ENCODE measurements around the gene ANKRD13D. TPM values are rescaled to one million over a fixed set of nuclear protein-coding genes. Genes with fewer than 3 reads are reported as not detected.

ANKRD13D gene
- polyA plus RNA-seq, 1 experiment, result 30.7 TPM

GRCh38 chr11:67298786-67299185 lies 9.7 kb downstream of the ANKRD13D start:
- DNase-seq (ENCODE audit: low read depth), result no peak
- Histone ChIP-seq H3K36me3 (ENCODE audit: control insufficient read depth, insufficient read depth, low read length) (peaks cover 34% of the 10 kb centered on the region), H3K4me3 (ENCODE audit: low read depth, low read length) (no peak overlapping the region), H3K27me3 (ENCODE audit: control insufficient read depth, insufficient read depth, low read length) (no peaks in the 10 kb centered on the region)
- CTCF ChIA-PET, result interaction anchor here (0.6 to 1.2 kb wide), 4 partner anchors 19 to 217 kb away, joined by 3 to 4 read pairs (median 4); no protein-coding TSS in a partner anchor
- no peak for TF ChIP-seq CTCF (IDR thresholded peaks at IDR 0.05; ENCODE audit: insufficient read depth, low read depth, low read length)
- POLR2A ChIA-PET, result no interaction called here

- CTCF ChIA-PET, result no interaction called here
- DNase-seq (ENCODE audit: low read depth), result no peak
- Histone ChIP-seq H3K27me3 (ENCODE audit: control insufficient read depth, insufficient read depth, low read length) (no peaks in the 10 kb centered on the region), H3K36me3 (ENCODE audit: control insufficient read depth, insufficient read depth, low read length) (peaks cover 34% of the 10 kb centered on the region), H3K4me3 (ENCODE audit: low read depth, low read length) (no peak overlapping the region)
- POLR2A ChIA-PET, result no interaction called here
- TF ChIP-seq CTCF (IDR thresholded peaks at IDR 0.05; ENCODE audit: insufficient read depth, low read depth, low read length), result no peak
These were observed 10.5 kb downstream of the ANKRD13D start for GRCh38 chr11:67299471-67300191.

- TF ChIP-seq CTCF (IDR thresholded peaks at IDR 0.05; ENCODE audit: insufficient read depth, low read depth, low read length), result no peak
- Histone ChIP-seq H3K27me3 (ENCODE audit: control insufficient read depth, insufficient read depth, low read length) (no peaks in the 10 kb centered on the region), H3K36me3 (ENCODE audit: control insufficient read depth, insufficient read depth, low read length) (peaks cover 33% of the 10 kb centered on the region), H3K4me3 (ENCODE audit: low read depth, low read length) (no peak overlapping the region)
- POLR2A ChIA-PET, result no interaction called here
- CTCF ChIA-PET, result interaction anchor here (0.8 to 1.0 kb wide), 2 partner anchors 38 to 219 kb away, joined by 3 to 4 read pairs; no protein-coding TSS in a partner anchor
- DNase-seq (ENCODE audit: low read depth), result no peak
These were observed 11.2 kb downstream of the ANKRD13D start for GRCh38 chr11:67300256-67300755.

GRCh38 chr11:67300756-67301312 lies 11.7 kb downstream of the ANKRD13D start:
- no peak overlapping the region for H3K4me3 ChIP-seq (ENCODE audit: low read depth, low read length)
- no peak for DNase-seq (ENCODE audit: low read depth)
- CTCF ChIA-PET, result interaction anchor here (0.8 to 1.0 kb wide), 2 partner anchors 39 to 220 kb away, joined by 3 to 4 read pairs; no protein-coding TSS in a partner anchor
- POLR2A ChIA-PET, result no interaction called here
- TF ChIP-seq CTCF (IDR thresholded peaks at IDR 0.05; ENCODE audit: insufficient read depth, low read depth, low read length), result no peak
- no peaks in the 10 kb centered on the region for H3K27me3 ChIP-seq (ENCODE audit: control insufficient read depth, insufficient read depth, low read length)
- H3K36me3 ChIP-seq (ENCODE audit: control insufficient read depth, insufficient read depth, low read length), result peaks cover 33% of the 10 kb centered on the region

GRCh38 chr11:67301313-67301921 lies 12.3 kb downstream of the ANKRD13D start:
- ChIA-PET POLR2A (no interaction called here), CTCF (interaction anchor here (0.6 to 1.0 kb wide), 3 partner anchors 7 to 219 kb away, joined by 3 read pairs; no protein-coding TSS in a partner anchor)
- Histone ChIP-seq H3K36me3 (ENCODE audit: control insufficient read depth, insufficient read depth, low read length) (peaks cover 33% of the 10 kb centered on the region), H3K4me3 (ENCODE audit: low read depth, low read length) (no peak overlapping the region), H3K27me3 (ENCODE audit: control insufficient read depth, insufficient read depth, low read length) (no peaks in the 10 kb centered on the region)
- no peak for TF ChIP-seq CTCF (IDR thresholded peaks at IDR 0.05; ENCODE audit: insufficient read depth, low read depth, low read length)
- no peak for DNase-seq (ENCODE audit: low read depth)
